HepG2 (cell line): ENCODE measurements around the gene SH3BP2. TPM values are rescaled to one million over a fixed set of nuclear protein-coding genes. Genes with fewer than 3 reads are reported as not detected.

ENCODE experiments used
- ATAC-seq: fragments of 200-7000 bp; cut with Tn5 transposase; 3 replicates; pipeline ENCODE4 v1.9.1; 2020; ENCODE audit warnings: mild to moderate bottlenecking, moderate library complexity
- BruUV-seq: library from RNA; stranded (reverse); fragments of 400-500 nt; replicated peaks from 2 replicates; lab custom pipeline; 2021; lab: Mats Ljungman, UMichigan
- CTCF ChIA-PET: fragments of 300-600 bp; formaldehyde crosslinking; extraction: SDS; loops from one replicate; lab custom pipeline; 2021; ENCODE audit warnings: low total read pairs, inconsistent platforms, low intra/inter-chr PET ratio; lab: Yijun Ruan, JAX
- POLR2A ChIA-PET: fragments of 350-600 bp; sonication (Branson Sonifier 250); formaldehyde crosslinking; loops from one replicate; lab custom pipeline; 2020; ENCODE audit warnings: antibody characterized with exemption, inconsistent platforms; lab: Yijun Ruan, JAX
- DNase-seq: peaks from one replicate; pipeline ENCODE4 v3.0.0-alpha.2; 2015; ENCODE audit warnings: low spot score
- FAIRE-seq: peaks from 3 replicates; lab custom pipeline; 2011; peaks lifted over from hg19 to GRCh38; lab: Jason Lieb, UNC
- H2AFZ ChIP-seq: one replicate; pipeline ENCODE4 v1.6.1; 2011; ENCODE audit warnings: low read length, inconsistent platforms
- H3K27ac ChIP-seq: fragments of 300-600 bp; 3 replicates; pipeline ENCODE4 v1.8.0; 2011; ENCODE audit warnings: mixed run types, mild to moderate bottlenecking, mixed read lengths, low read length, inconsistent platforms; ENCODE audit not compliant: insufficient read depth; ENCODE audit errors: extremely low read length
- H3K27me3 ChIP-seq, 2 experiments: fragments of 200-600 bp in 1 of 2; 2 replicates in 1 of 2; 3 replicates in 1 of 2; pipeline versions ENCODE4 v1.6.0 to v1.8.0; 2011; ENCODE audit warnings: low read length in 2 of 2, mild to moderate bottlenecking in 2 of 2, moderate library complexity in 2 of 2, inconsistent platforms in 1 of 2; ENCODE audit not compliant: insufficient read depth in 2 of 2, control insufficient read depth in 1 of 2
- H3K36me3 ChIP-seq, 2 experiments: fragments of 200-600 bp in 1 of 2; replicated peaks in 1 of 2; 2 replicates in 1 of 2; 3 replicates in 1 of 2; pipeline versions ENCODE4 v1.5.1 to v1.8.0; 2011; ENCODE audit warnings: low read length in 2 of 2, inconsistent platforms in 1 of 2; ENCODE audit not compliant: insufficient read depth in 2 of 2, control insufficient read depth in 1 of 2
- H3K4me1 ChIP-seq: 2 replicates; pipeline ENCODE4 v1.5.1; 2012; ENCODE audit warnings: low read length, inconsistent platforms; ENCODE audit not compliant: insufficient read depth
- H3K4me2 ChIP-seq: 2 replicates; pipeline ENCODE4 v1.6.0; 2011; ENCODE audit warnings: low read depth, low read length, inconsistent platforms
- H3K4me3 ChIP-seq, 3 experiments: fragments of 200-600 bp in 1 of 3; sonication (generic), shearing (Covaris generic) in 1 of 3; replicated peaks in 1 of 3; 2 replicates each; pipeline ENCODE4 v1.5.1; 2011 to 2016; ENCODE audit warnings: low read length in 3 of 3, inconsistent platforms in 2 of 3, low read depth in 2 of 3, mild to moderate bottlenecking in 2 of 3, control low read depth in 1 of 3, mixed read lengths in 1 of 3; ENCODE audit not compliant: insufficient read depth in 1 of 3
- H3K79me2 ChIP-seq: one replicate; pipeline ENCODE4 v1.6.1; 2011; ENCODE audit warnings: low read length, inconsistent platforms; ENCODE audit not compliant: insufficient read depth
- H3K9ac ChIP-seq: 2 replicates; pipeline ENCODE4 v1.6.0; 2011; ENCODE audit warnings: mild to moderate bottlenecking, low read depth, low read length, inconsistent platforms; ENCODE audit not compliant: insufficient read depth
- H3K9me3 ChIP-seq: 2 replicates; pipeline ENCODE4 v1.5.1; 2012; ENCODE audit warnings: mild to moderate bottlenecking, low read length
- H4K20me1 ChIP-seq: 2 replicates; pipeline ENCODE4 v1.6.0; 2011; ENCODE audit warnings: inconsistent platforms, mild to moderate bottlenecking, low read length, moderate library complexity; ENCODE audit not compliant: insufficient read depth
- AGO2 ChIP-seq: fragments of 200-400 bp; formaldehyde crosslinking; optimal IDR thresholded peaks from 2 replicates; pipeline ENCODE3; 2017; ENCODE audit warnings: mild to moderate bottlenecking, low read depth, low read length, moderate library complexity
- ARNT ChIP-seq: fragments of 450-650 bp; IDR thresholded peaks from 2 replicates; pipeline ENCODE4 v1.6.1; 2017
- CBX2 ChIP-seq, 2 experiments: fragments of 200-600 bp in 1 of 2; sonication (generic); formaldehyde crosslinking in 1 of 2; IDR thresholded peaks; 2 replicates each; pipeline versions ENCODE4 v1.7.0 to v1.8.1; 2018 to 2022; ENCODE audit warnings: low read depth in 2 of 2, low read length in 1 of 2, mild to moderate bottlenecking in 1 of 2, missing genetic modification reagents in 1 of 2
- CREB1 ChIP-seq, 2 experiments: fragments of 450-650 bp in 1 of 2; IDR thresholded peaks; 2 replicates each; pipeline ENCODE4 v1.6.1; 2016 to 2017; ENCODE audit warnings: control low read depth in 1 of 2, mild to moderate bottlenecking in 1 of 2, missing compliant biosample characterization in 1 of 2, missing genetic modification characterization in 1 of 2
- GLMP ChIP-seq: sonication (generic); formaldehyde crosslinking; IDR thresholded peaks from 2 replicates; pipeline ENCODE4 v1.9.0; 2021; ENCODE audit warnings: missing genetic modification reagents, mild to moderate bottlenecking, borderline replicate concordance
- JUNB ChIP-seq: sonication (generic); formaldehyde crosslinking; IDR thresholded peaks from 2 replicates; pipeline ENCODE4 v1.8.0; 2022; ENCODE audit warnings: missing genetic modification reagents, mild to moderate bottlenecking, borderline replicate concordance
- KDM5A ChIP-seq: fragments of 200-600 bp; sonication (generic); IDR thresholded peaks from 2 replicates; pipeline ENCODE4 v1.7.0; 2018; ENCODE audit warnings: antibody characterized with exemption, mild to moderate bottlenecking, low read length, borderline replicate concordance
- ZBTB25 ChIP-seq: IDR thresholded peaks from 2 replicates; pipeline ENCODE4 v1.6.1; 2018; ENCODE audit warnings: missing genetic modification reagents
- ZNF101 ChIP-seq: sonication (generic); formaldehyde crosslinking; IDR thresholded peaks from 2 replicates; pipeline ENCODE4 v1.4.0; 2020; ENCODE audit warnings: mild to moderate bottlenecking, low read depth, missing genetic modification reagents, borderline replicate concordance
- ZNF891 ChIP-seq: sonication (generic); formaldehyde crosslinking; IDR thresholded peaks from 2 replicates; pipeline ENCODE4 v1.5.0; 2020; ENCODE audit warnings: mild to moderate bottlenecking, missing genetic modification reagents
- WGBS: methylation state at CpG from one replicate; pipeline ENCODE4 v1.1.6; 2017; ENCODE audit warnings: low lambda C conversion rate; 5-methylcytosine and 5-hydroxymethylcytosine counted together
- in situ Hi-C: cut with HindIII; loops from 2 replicates; pipeline ENCODE4 v1.10.0; 2017; ENCODE audit warnings: low pct_unique_long_range_greater_than_20kb; ENCODE audit not compliant: extremely low pct_ligation_motif_present
- intact Hi-C: fragments of 100-400 bp; cut with micrococcal nuclease; formaldehyde crosslinking; loops from one replicate; pipeline ENCODE4 v1.10.0; 2022; ENCODE audit not compliant: unreplicated experiment
- polyA plus RNA-seq, 8 experiments: library from polyadenylated mRNA; depleted of rRNA in 3 of 8; stranded (reverse) in 7 of 8; unstranded in 1 of 8; fragments of >200 nt; fragmentation: Illumina TruSeq in 4 of 8; extraction: Trizol in 4 of 8; gene quantifications; 2 replicates each; pipeline versions ENCODE4 v1.2.1 to v1.2.3, GENCODE V29; 2011 to 2016; ENCODE audit warnings: low read depth in 4 of 8, missing spikeins in 1 of 8, mixed read lengths in 1 of 8; ENCODE audit not compliant: insufficient read depth in 1 of 8
- total RNA-seq, 5 experiments: library from RNA; depleted of rRNA; stranded (reverse); fragments of >200 nt; fragmentation: Illumina TruSeq; extraction: Trizol; gene quantifications; 2 replicates each; pipeline ENCODE4 v1.2.3, GENCODE V29; 2016; ENCODE audit warnings: low read depth in 1 of 5
- TF ChIP-seq, protein P1 (sequence below): sonication (generic); formaldehyde crosslinking; IDR thresholded peaks from 2 replicates; pipeline ENCODE4 v1.4.0; 2020; ENCODE audit warnings: mild to moderate bottlenecking, missing genetic modification reagents

Gene SH3BP2
- total and polyA plus RNA-seq, 2 of the 13 experiments (the other 11 are each of a cell fraction or from before 2014, with no cell fraction given): 16.9 to 34.5 TPM

- in situ Hi-C loops: no loop called here
- ChIA-PET POLR2A (no interaction called here), CTCF (no interaction called here)
- H3K4me2 ChIP-seq: peak overlapping the region; percentile 26
- H3K9ac ChIP-seq: no peak overlapping the region
- no peak for DNase-seq
- H2AFZ ChIP-seq: no peak overlapping the region
- TF ChIP-seq GLMP (CRISPR knock-in tag) (no peak), ZNF101 (CRISPR knock-in tag) (no peak), KDM5A (no peak), AGO2 (no peak), ZNF891 (CRISPR knock-in tag) (no peak), CREB1 (IDR thresholded peaks at IDR 0.05) (no peak), CREB1 (CRISPR knock-in tag; IDR thresholded peaks at IDR 0.05) (no peak), CBX2 (IDR thresholded peaks at IDR 0.05; ENCODE audit: low read depth, low read length) (no peak), CBX2 (CRISPR knock-in tag; IDR thresholded peaks at IDR 0.05; ENCODE audit: low read depth) (no peak), ZBTB25 (CRISPR knock-in tag) (no peak), ARNT (no peak), JUNB (CRISPR knock-in tag) (no peak)
- TF ChIP-seq, protein P1, sequence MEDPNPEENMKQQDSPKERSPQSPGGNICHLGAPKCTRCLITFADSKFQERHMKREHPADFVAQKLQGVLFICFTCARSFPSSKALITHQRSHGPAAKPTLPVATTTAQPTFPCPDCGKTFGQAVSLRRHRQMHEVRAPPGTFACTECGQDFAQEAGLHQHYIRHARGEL (CRISPR knock-in tag): no peak
- H3K36me3 ChIP-seq: no peaks in the 10 kb centered on the region; a peak in 1 of 5 replicates
- BruUV-seq: no TSS peak
- intact Hi-C loops: loop anchor here (10.0 kb wide), 2 partner anchors 65 to 115 kb away; partner anchors contain the start of gene TNIP2
- 50% methylated on average over 6 of the region's 6 CpGs for WGBS
- H3K4me3 ChIP-seq: no peak overlapping the region
- H3K27me3 ChIP-seq: no peaks in the 10 kb centered on the region
- peak overlapping the region; percentile 31 for H3K27ac ChIP-seq
- H3K4me1 ChIP-seq: peaks cover 89% of the 10 kb centered on the region
- peaks cover 53% of the 10 kb centered on the region for H4K20me1 ChIP-seq
- H3K79me2 ChIP-seq: peaks cover 93% of the 10 kb centered on the region
- 0 out of 3 replicates have a peak, but pooled peaks have one; percentile 8 for ATAC-seq
- H3K9me3 ChIP-seq: no peaks in the 10 kb centered on the region
- FAIRE-seq: no peak
These were observed 76.8 kb downstream of the SH3BP2 start for GRCh38 chr4:2869659-2870058.
